ENCODE data around the gene SSTR5.

The SSTR5 gene

GRCh38 chr16:1097800-1098199, 25.3 kb downstream of the SSTR5 start:
- Histone ChIP-seq H3K36me3 (ENCODE audit: control insufficient read depth, insufficient read depth, low read length) (no peaks in the 10 kb centered on the region), H3K27ac (no peak overlapping the region), H3K79me2 (no peaks in the 10 kb centered on the region), H3K27me3 (ENCODE audit: control insufficient read depth, insufficient read depth, low read length) (no peaks in the 10 kb centered on the region), H3K4me1 (no peaks in the 10 kb centered on the region), H2AFZ (no peak overlapping the region), H3K4me3 (ENCODE audit: low read depth, low read length) (no peak overlapping the region), H3K4me2 (ENCODE audit: low read length) (no peak overlapping the region), H3K9me3 (ENCODE audit: control insufficient read depth, low read length) (no peaks in the 10 kb centered on the region), H3K9ac (no peak overlapping the region)
- TF ChIP-seq, protein P1, sequence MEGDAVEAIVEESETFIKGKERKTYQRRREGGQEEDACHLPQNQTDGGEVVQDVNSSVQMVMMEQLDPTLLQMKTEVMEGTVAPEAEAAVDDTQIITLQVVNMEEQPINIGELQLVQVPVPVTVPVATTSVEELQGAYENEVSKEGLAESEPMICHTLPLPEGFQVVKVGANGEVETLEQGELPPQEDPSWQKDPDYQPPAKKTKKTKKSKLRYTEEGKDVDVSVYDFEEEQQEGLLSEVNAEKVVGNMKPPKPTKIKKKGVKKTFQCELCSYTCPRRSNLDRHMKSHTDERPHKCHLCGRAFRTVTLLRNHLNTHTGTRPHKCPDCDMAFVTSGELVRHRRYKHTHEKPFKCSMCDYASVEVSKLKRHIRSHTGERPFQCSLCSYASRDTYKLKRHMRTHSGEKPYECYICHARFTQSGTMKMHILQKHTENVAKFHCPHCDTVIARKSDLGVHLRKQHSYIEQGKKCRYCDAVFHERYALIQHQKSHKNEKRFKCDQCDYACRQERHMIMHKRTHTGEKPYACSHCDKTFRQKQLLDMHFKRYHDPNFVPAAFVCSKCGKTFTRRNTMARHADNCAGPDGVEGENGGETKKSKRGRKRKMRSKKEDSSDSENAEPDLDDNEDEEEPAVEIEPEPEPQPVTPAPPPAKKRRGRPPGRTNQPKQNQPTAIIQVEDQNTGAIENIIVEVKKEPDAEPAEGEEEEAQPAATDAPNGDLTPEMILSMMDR (IDR thresholded peaks at IDR 0.05), result no peak

- no peak overlapping the region for H3K27ac ChIP-seq
- peaks cover 2% of the 10 kb centered on the region for H3K4me1 ChIP-seq
- H3K79me2 ChIP-seq, result no peaks in the 10 kb centered on the region
- H3K27me3 ChIP-seq (ENCODE audit: control insufficient read depth, insufficient read depth, low read length), result no peaks in the 10 kb centered on the region
- H3K9ac ChIP-seq, result no peak overlapping the region
- H3K4me2 ChIP-seq (ENCODE audit: low read length), result no peak overlapping the region
- H2AFZ ChIP-seq, result no peak overlapping the region
- H3K4me3 ChIP-seq (ENCODE audit: low read depth, low read length), result no peak overlapping the region
- no peaks in the 10 kb centered on the region for H3K9me3 ChIP-seq (ENCODE audit: control insufficient read depth, low read length)
- TF ChIP-seq, protein P1 (IDR thresholded peaks at IDR 0.05), result no peak
- no peaks in the 10 kb centered on the region for H3K36me3 ChIP-seq (ENCODE audit: control insufficient read depth, insufficient read depth, low read length)
Measured at GRCh38 chr16:1098266-1098991, 25.9 kb downstream of the SSTR5 start.

- Histone ChIP-seq H3K4me3 (ENCODE audit: low read depth, low read length) (no peak overlapping the region), H3K27me3 (ENCODE audit: control insufficient read depth, insufficient read depth, low read length) (no peaks in the 10 kb centered on the region), H3K4me1 (peaks cover 2% of the 10 kb centered on the region), H3K27ac (no peak overlapping the region), H3K9me3 (ENCODE audit: control insufficient read depth, low read length) (no peaks in the 10 kb centered on the region), H3K36me3 (ENCODE audit: control insufficient read depth, insufficient read depth, low read length) (no peaks in the 10 kb centered on the region), H3K4me2 (ENCODE audit: low read length) (no peak overlapping the region), H3K9ac (no peak overlapping the region), H2AFZ (no peak overlapping the region), H3K79me2 (no peaks in the 10 kb centered on the region)
- TF ChIP-seq, protein P1 (IDR thresholded peaks at IDR 0.05), result no peak
Measured at GRCh38 chr16:1099189-1100083, 26.9 kb downstream of the SSTR5 start.

GRCh38 chr16:1100084-1100800, 27.7 kb downstream of the SSTR5 start:
- Histone ChIP-seq H3K79me2 (no peaks in the 10 kb centered on the region), H3K9me3 (ENCODE audit: control insufficient read depth, low read length) (no peaks in the 10 kb centered on the region), H3K4me3 (ENCODE audit: low read depth, low read length) (no peak overlapping the region), H3K4me2 (ENCODE audit: low read length) (no peak overlapping the region), H3K27me3 (ENCODE audit: control insufficient read depth, insufficient read depth, low read length) (no peaks in the 10 kb centered on the region), H2AFZ (no peak overlapping the region), H3K4me1 (peaks cover 2% of the 10 kb centered on the region), H3K27ac (no peak overlapping the region), H3K9ac (no peak overlapping the region), H3K36me3 (ENCODE audit: control insufficient read depth, insufficient read depth, low read length) (no peaks in the 10 kb centered on the region)
- TF ChIP-seq, protein P1 (IDR thresholded peaks at IDR 0.05), result no peak

Measured in parathyroid adenoma (tissue), 2 donors.